ENCODE data around the gene GALNT2.

- no peak for TF ChIP-seq ZFP30 (CRISPR knock-in tag; IDR thresholded peaks at IDR 0.05)
- TF ChIP-seq PATZ1 (CRISPR knock-in tag; IDR thresholded peaks at IDR 0.05; ENCODE audit: borderline replicate concordance), result no peak
- TF ChIP-seq ZNF8 (CRISPR knock-in tag; IDR thresholded peaks at IDR 0.05), result no peak
- no peak for TF ChIP-seq POU6F1 (CRISPR knock-in tag; IDR thresholded peaks at IDR 0.05; ENCODE audit: borderline replicate concordance, low read depth)
- TF ChIP-seq CSRNP3 (CRISPR knock-in tag; IDR thresholded peaks at IDR 0.05), result no peak
- no peak for TF ChIP-seq ESRRG (CRISPR knock-in tag; IDR thresholded peaks at IDR 0.05)
- TF ChIP-seq ARNTL (CRISPR knock-in tag; IDR thresholded peaks at IDR 0.05; ENCODE audit: borderline replicate concordance, low read depth), result no peak
Observed at GRCh38 chr1:230263568-230264195, 196.6 kb downstream of the GALNT2 start.
